TTC549 (cell line): ENCODE data around the gene ZYG11B.
"Not testable (repeated sequence)": the region's sequence is repeated elsewhere in the genome, so short reads cannot be mapped to it uniquely, and the experiment has no call there.

Experiments used
- FAIRE-seq: peaks from 2 replicates; lab custom pipeline; 2012; peaks lifted over from hg19 to GRCh38; lab: Jason Lieb, UNC

Gene ZYG11B

GRCh38 chr1:52756020-52756419 lies 29.8 kb downstream of the ZYG11B start:
- FAIRE-seq = no peak

DNA sequence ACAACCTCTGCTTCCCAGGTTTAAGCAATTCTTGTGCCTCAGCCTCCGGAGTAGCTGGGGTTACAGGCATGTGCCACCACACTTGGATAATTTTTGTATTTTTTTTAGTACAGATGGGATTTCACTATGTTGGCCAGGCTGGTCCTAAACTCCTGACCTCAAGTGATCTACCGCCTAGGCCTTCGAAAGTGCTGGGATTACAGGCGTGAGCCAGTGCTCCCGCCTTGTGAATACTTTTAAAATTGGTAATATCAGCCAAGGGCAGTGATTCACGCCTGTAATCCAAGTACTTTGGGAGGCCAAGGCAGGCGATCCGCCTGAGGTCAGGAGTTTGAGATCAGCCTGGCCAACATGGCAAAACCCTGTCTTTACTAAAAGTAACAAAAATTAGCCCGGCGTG lies 33.7 kb downstream of the ZYG11B start:
- FAIRE-seq = no peak

GRCh38 chr1:52767596-52768280 lies 41.5 kb downstream of the ZYG11B start:
- FAIRE-seq = no peak

GRCh38 chr1:52769346-52770033 lies 43.2 kb downstream of the ZYG11B start:
- no peak for FAIRE-seq

DNA sequence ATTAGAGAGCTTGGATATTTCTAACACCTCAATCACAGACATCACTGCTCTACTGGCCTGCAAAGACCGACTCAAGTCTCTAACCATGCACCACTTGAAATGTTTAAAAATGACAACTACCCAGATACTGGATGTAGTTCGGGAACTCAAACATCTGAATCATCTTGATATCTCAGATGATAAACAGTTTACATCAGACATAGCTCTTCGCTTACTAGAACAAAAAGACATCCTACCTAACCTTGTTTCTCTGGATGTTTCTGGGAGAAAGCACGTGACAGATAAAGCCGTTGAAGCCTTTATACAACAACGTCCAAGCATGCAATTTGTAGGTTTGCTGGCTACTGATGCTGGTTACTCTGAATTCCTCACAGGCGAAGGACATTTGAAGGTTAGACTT lies 45.1 kb downstream of the ZYG11B start:
- FAIRE-seq = no peak

DNA sequence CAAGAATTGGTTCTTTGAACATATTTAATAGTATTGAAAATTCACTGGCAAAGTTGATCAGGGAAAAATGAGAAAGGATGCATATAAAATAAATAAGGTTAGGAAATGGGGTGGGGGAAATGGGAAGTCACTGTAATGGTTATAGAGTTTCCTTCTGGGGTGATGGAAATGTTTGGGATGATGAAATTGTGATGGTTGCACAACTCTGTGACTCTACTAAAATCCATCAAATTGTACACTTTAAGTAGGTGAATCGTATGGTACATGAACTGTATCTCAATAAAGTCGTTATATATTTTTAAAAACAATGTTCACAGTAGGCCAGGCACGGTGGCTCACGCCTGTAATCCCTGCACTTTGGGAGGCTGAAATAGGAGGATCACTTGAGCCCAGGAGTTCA lies 59.9 kb downstream of the ZYG11B start:
- FAIRE-seq = no peak

DNA sequence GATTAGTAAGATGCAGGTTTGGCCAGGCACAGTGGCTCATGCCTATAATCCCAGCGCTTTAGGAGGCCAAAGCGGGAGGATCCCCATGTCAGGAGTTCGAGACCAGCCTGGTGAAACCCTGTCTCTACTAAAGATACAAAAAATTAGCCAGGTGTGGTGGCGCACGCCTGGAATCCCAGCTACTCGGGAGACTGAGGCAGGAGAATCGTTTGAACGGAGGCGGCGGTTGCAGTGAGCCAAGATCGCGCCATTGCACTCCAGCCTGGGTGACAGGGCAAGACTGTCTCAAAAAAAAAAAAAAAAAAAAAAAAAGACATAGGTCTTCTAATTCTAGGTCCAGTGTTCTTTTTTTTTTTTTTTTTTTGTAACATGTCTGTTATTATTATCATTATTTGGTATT lies 64.2 kb downstream of the ZYG11B start:
- FAIRE-seq = not testable (repeated sequence)

DNA sequence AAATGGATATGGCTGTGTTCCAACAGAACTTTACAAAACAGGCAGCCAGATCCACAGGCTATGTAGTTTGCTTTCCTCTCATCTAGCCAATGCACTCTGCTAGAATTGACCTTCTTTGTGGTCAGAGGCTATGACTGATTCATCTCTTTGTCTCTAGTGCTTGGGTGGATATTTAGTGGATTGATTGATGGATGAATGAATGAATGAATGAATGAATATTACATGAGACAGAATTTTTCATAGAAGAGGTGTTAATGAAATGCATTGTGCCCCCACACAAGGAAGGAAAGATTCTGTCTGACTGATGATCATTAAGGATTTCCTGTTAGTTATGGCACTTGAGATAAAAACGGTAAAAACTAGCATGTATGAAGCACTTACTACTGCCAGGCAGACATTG lies 65.8 kb downstream of the ZYG11B start:
- FAIRE-seq = no peak

DNA sequence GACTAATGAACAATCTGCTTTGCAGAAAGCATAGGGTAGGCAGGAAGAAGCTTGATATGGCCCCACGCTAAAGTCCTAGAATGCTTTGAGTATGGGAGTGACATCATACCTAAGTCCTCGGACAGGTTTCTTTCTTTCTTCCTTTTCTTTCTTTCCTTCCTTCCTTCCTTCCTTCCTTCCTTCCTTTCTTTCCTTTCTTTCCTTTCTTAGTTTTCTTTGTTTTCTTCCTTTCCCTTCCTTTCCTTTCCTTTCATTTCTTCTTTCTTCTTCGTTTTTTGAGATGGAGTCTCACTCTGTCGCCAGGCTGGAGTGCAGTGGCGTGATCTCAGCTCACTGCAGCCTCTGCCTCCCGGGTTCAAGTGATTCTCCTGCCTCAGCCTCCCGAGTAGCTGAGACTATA lies 67.5 kb downstream of the ZYG11B start:
- not testable (repeated sequence) for FAIRE-seq

GRCh38 chr1:52795464-52795863 lies 69.2 kb downstream of the ZYG11B start:
- no peak for FAIRE-seq

GRCh38 chr1:52798331-52798730 lies 72.1 kb downstream of the ZYG11B start:
- FAIRE-seq = no peak

- no peak for FAIRE-seq
Observed at GRCh38 chr1:52801011-52801410, 74.8 kb downstream of the ZYG11B start.

DNA sequence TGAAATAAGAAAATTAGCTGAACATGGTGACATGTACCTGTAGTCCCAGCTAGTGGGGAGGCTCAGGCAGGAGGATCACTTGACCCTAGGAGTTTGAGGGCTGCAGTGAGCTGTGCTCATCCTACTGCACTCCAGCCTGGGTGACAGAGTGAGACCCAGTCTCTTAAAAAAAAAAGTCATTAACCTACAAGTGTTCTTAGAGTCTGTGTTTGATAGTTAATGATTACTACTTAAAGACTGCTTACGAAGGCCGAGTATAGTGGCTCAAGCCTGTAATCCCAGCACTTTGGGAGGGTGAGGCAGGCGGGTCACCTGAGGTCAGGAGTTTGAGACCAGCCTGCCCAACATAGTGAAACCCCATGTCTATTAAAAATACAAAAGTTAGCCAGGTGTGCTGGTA lies 77.8 kb downstream of the ZYG11B start:
- FAIRE-seq = not testable (repeated sequence)

GRCh38 chr1:52814465-52814864 lies 88.2 kb downstream of the ZYG11B start:
- FAIRE-seq = no peak

- FAIRE-seq = not testable (repeated sequence)
Observed at GRCh38 chr1:52820830-52821229, 94.6 kb downstream of the ZYG11B start.

DNA sequence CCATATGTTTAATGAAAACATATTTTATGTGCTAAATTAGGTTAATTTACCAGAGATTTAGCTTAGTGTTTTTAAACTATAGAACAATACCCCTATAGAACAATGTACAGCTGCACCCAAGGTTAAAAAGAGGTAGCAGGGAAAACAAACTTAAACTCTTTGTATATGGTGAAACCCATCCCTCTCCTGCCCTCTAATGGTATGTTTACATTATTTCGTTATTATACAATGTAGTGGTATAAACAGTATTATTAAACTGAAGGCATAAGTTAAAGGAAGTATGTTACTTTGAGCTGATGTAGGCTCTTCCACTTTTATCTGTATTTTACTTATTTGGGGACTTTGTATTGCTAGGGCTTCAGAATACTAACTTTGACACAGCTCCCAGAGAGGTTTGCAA lies 99.6 kb downstream of the ZYG11B start:
- peak; percentile 3 for FAIRE-seq

DNA sequence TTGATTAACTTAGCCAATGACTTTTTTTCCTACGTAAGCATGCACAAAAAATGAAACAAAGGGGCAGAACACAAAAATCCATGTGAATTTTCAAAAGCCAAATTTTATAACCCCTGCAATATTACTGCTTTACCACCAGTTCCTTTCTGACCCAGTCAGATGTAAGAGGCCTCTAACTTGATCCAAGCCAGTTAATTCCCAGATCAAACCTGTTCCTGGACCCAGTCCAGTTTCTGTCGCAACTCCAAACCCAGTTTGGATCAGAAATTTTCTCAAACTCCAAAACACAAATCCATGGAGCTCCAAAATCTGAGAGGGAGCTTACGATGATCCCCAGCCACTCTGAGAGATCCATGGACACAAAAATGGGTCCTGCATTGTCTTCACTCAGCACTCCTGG lies 108.5 kb downstream of the ZYG11B start:
- FAIRE-seq = no peak

- no peak for FAIRE-seq
Observed at GRCh38 chr1:52836035-52836434, 109.8 kb downstream of the ZYG11B start.

DNA sequence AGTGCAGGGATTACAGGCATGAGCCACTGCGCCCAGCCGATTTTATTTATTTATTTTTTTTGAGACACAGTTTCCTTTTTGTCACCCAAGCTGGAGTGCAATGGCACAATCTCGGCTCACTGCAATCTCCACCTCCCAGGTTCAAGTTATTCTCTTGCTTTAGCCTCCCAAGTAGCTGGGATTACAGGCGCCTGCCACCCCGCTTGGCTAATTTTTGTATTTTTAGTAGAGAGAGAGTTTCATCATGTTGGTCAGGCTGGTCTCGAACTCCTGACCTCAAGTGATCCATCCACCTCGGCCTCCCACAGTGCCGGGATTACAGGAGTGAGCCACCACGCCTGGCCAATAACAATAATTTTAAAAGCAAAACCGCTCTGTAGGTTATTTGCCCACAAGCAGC lies 112.9 kb downstream of the ZYG11B start:
- not testable (repeated sequence) for FAIRE-seq

DNA sequence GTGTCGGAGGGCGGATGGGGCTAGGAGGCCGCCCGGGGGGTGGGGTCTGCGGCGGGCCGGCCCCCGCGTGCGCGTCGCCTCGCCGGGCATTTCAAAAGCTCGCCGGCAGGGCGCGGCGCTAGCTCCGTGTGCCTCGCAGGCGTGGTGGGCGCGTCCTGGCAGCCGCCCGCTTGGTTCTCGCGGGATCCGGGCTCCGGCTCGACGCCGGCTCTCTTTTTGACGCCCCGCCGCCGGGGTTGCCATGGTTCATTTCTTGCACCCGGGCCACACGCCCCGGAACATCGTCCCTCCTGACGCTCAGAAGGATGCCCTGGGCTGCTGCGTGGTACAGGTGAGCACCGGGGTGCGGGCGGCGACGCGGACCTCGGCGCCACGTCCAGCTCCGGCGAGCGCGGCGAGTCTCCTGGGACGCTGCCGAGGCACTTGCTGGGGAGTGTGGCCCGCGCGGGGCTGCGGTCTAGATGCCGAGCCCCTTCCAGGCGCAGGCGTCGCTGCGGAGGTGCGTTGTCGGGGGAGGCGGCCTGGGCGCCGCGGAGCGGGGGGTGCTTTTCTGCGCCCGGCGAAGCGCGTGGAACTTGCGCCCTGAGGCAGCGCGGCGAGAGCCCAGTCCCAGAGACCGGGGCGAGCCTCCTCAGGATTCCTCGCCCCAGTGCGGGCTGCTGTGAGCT lies 116.5 kb downstream of the ZYG11B start, which contains the start of gene ZYG11A:
TSS of gene ZYG11A (plus strand) at position 118 of the 668 bp plus-strand sequence. CDS start at position 242, 124 bp downstream.
- no peak for FAIRE-seq

GRCh38 chr1:52845119-52845518 lies 118.9 kb downstream of the ZYG11B start:
- FAIRE-seq = not testable (repeated sequence)

- no peak for FAIRE-seq
Observed at GRCh38 chr1:52848423-52848822, 122.2 kb downstream of the ZYG11B start.

DNA sequence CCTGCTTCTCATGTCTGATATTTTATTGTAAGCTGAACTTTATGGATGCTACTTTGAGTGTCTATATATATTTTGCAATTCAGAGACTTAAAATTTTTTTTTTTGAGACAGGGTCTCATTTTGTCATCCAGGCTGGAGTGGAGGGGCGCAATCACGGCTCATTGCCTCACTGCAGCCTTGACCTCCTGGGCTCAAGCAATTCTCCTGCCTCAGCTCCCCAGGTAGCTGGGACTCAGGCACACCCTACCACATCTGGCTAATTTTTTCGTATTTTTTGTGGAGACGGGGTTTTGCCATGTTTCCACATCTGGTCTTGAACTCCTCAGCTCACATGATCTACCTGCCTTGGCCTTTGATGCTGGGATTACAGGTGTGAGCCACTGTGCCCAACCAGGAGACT lies 124.7 kb downstream of the ZYG11B start:
- FAIRE-seq = no peak
